ENCODE measurements around the gene MMP7.

The MMP7 gene

GRCh38 chr11:102530558-102530957 lies at the start of gene MMP7:
Gene MMP7 (minus strand): TSS chr11:102530747. CDS start chr11:102530700, 47 bp downstream.
- H3K36me3 Mint-ChIP-seq (ENCODE audit: low read depth): no peaks in the 10 kb centered on the region
- H3K27ac Mint-ChIP-seq: no peak within 1 kb of the TSS
- H3K4me1 Mint-ChIP-seq (ENCODE audit: low read depth): peaks cover 7% of the 10 kb centered on the region
- H3K27me3 Mint-ChIP-seq (ENCODE audit: low read depth): peaks cover 15% of the 10 kb centered on the region
- H3K4me3 Mint-ChIP-seq: no peak within 1 kb of the TSS
- DNase-seq (ENCODE audit: low spot score): no peak
- no peaks in the 10 kb centered on the region for H3K9me3 Mint-ChIP-seq

- peaks cover 6% of the 10 kb centered on the region for H3K36me3 Mint-ChIP-seq (ENCODE audit: low read depth)
- peaks cover 35% of the 10 kb centered on the region for H3K4me1 Mint-ChIP-seq (ENCODE audit: low read depth)
- DNase-seq (ENCODE audit: low spot score): no peak
- no peak overlapping the region for H3K27ac Mint-ChIP-seq
- peak overlapping the region; percentile 60 for H3K4me3 Mint-ChIP-seq
- no peaks in the 10 kb centered on the region for H3K27me3 Mint-ChIP-seq (ENCODE audit: low read depth)
- peaks cover 12% of the 10 kb centered on the region for H3K9me3 Mint-ChIP-seq
Observed at GRCh38 chr11:102577723-102578122, 47.2 kb upstream of the MMP7 start.

GRCh38 chr11:102577182-102577581 lies 46.6 kb upstream of the MMP7 start:
- Mint-ChIP-seq H3K9me3 (peaks cover 17% of the 10 kb centered on the region), H3K4me1 (ENCODE audit: low read depth) (peaks cover 35% of the 10 kb centered on the region), H3K4me3 (peak overlapping the region; percentile 60), H3K36me3 (ENCODE audit: low read depth) (peaks cover 6% of the 10 kb centered on the region), H3K27me3 (ENCODE audit: low read depth) (no peaks in the 10 kb centered on the region), H3K27ac (peak overlapping the region; percentile 77)
- no peak for DNase-seq (ENCODE audit: low spot score)

DNA sequence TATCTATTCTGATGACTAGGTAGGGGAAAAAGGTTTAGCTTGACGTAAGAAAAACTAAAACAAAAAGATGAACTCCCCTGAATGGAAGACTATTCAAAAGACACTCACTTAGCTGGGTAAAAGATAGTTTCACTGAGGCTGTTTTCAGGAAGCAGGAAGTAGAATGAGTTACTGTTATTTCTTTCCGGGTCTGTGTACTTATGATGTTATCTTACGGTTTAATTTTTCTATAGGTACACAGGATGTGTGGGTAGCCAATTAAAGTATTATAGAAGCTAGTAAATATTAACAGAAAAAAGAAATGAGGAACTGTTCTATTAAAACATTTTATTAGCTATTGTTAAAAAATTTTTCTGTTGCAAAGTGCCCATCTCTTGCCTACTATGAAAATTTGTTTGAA lies 45.8 kb upstream of the MMP7 start:
- H3K27me3 Mint-ChIP-seq (ENCODE audit: low read depth): no peaks in the 10 kb centered on the region
- H3K4me3 Mint-ChIP-seq: peak overlapping the region; percentile 40
- H3K9me3 Mint-ChIP-seq: peaks cover 19% of the 10 kb centered on the region
- peaks cover 33% of the 10 kb centered on the region for H3K4me1 Mint-ChIP-seq (ENCODE audit: low read depth)
- H3K36me3 Mint-ChIP-seq (ENCODE audit: low read depth): peaks cover 6% of the 10 kb centered on the region
- H3K27ac Mint-ChIP-seq: peak overlapping the region; percentile 66
- DNase-seq (ENCODE audit: low spot score): no peak

GRCh38 chr11:102575012-102575411 lies 44.5 kb upstream of the MMP7 start:
- H3K36me3 Mint-ChIP-seq (ENCODE audit: low read depth): peaks cover 6% of the 10 kb centered on the region
- peaks cover 27% of the 10 kb centered on the region for H3K4me1 Mint-ChIP-seq (ENCODE audit: low read depth)
- no peak overlapping the region for H3K27ac Mint-ChIP-seq
- DNase-seq (ENCODE audit: low spot score): no peak
- H3K9me3 Mint-ChIP-seq: peaks cover 19% of the 10 kb centered on the region
- no peak overlapping the region for H3K4me3 Mint-ChIP-seq
- H3K27me3 Mint-ChIP-seq (ENCODE audit: low read depth): no peaks in the 10 kb centered on the region

DNA sequence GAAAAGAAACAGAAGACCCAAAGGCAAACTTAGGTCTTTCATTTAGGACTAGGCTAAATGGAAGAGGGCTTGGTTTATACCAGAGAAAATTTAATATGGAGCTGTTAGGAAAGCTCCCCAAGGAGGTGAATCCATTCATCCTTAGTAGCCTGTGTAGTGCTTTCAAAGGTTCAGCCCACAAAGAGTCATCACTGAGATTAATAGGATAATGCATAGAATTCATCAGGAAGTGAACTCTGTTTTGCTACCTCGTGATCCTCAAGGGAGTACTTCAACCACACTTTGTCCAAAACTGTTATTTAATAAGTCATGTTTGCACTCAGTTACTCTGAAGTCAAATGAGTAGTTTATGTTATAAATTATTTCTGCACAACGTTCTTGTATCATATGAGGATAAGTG lies 43.3 kb upstream of the MMP7 start:
- no peak overlapping the region for H3K27ac Mint-ChIP-seq
- DNase-seq (ENCODE audit: low spot score): no peak
- H3K4me1 Mint-ChIP-seq (ENCODE audit: low read depth): peaks cover 26% of the 10 kb centered on the region
- no peak overlapping the region for H3K4me3 Mint-ChIP-seq
- no peaks in the 10 kb centered on the region for H3K27me3 Mint-ChIP-seq (ENCODE audit: low read depth)
- peaks cover 12% of the 10 kb centered on the region for H3K36me3 Mint-ChIP-seq (ENCODE audit: low read depth)
- H3K9me3 Mint-ChIP-seq: peaks cover 27% of the 10 kb centered on the region

GRCh38 chr11:102572554-102573220 lies 42.1 kb upstream of the MMP7 start:
- H3K4me3 Mint-ChIP-seq: no peak overlapping the region
- DNase-seq (ENCODE audit: low spot score): no peak
- no peaks in the 10 kb centered on the region for H3K27me3 Mint-ChIP-seq (ENCODE audit: low read depth)
- no peak overlapping the region for H3K27ac Mint-ChIP-seq
- peaks cover 38% of the 10 kb centered on the region for H3K9me3 Mint-ChIP-seq
- H3K4me1 Mint-ChIP-seq (ENCODE audit: low read depth): peaks cover 22% of the 10 kb centered on the region
- H3K36me3 Mint-ChIP-seq (ENCODE audit: low read depth): peaks cover 17% of the 10 kb centered on the region

DNA sequence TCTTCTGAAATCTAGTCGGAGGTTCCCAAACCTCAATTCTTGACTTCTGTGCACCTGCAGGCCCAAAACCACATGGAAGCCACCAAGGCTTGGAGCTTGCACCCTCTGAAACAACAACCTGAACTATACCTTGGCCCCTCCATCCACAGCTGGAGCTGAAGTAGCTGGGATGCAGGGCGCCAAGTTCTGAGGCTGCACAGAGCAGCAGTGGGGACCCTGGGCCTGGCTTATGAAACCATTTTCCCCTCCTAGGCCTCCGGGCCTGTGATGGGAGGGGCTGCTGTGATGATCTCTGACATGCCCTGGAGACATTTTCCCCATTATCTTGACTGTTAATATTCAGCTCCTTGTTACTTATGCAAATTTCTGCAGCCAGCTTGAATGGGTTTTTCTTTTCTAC lies 38.3 kb upstream of the MMP7 start:
- Mint-ChIP-seq H3K4me1 (ENCODE audit: low read depth) (peaks cover 3% of the 10 kb centered on the region), H3K27me3 (ENCODE audit: low read depth) (no peaks in the 10 kb centered on the region), H3K27ac (no peak overlapping the region), H3K36me3 (ENCODE audit: low read depth) (peaks cover 22% of the 10 kb centered on the region), H3K9me3 (peaks cover 50% of the 10 kb centered on the region), H3K4me3 (no peak overlapping the region)
- DNase-seq (ENCODE audit: low spot score): no peak

GRCh38 chr11:102566112-102566511 lies 35.6 kb upstream of the MMP7 start:
- peaks cover 22% of the 10 kb centered on the region for H3K36me3 Mint-ChIP-seq (ENCODE audit: low read depth)
- H3K4me1 Mint-ChIP-seq (ENCODE audit: low read depth): peaks cover 27% of the 10 kb centered on the region
- no peak overlapping the region for H3K27ac Mint-ChIP-seq
- no peak overlapping the region for H3K4me3 Mint-ChIP-seq
- H3K27me3 Mint-ChIP-seq (ENCODE audit: low read depth): peaks cover 2% of the 10 kb centered on the region
- DNase-seq (ENCODE audit: low spot score): no peak
- peaks cover 37% of the 10 kb centered on the region for H3K9me3 Mint-ChIP-seq

GRCh38 chr11:102564110-102564509 lies 33.6 kb upstream of the MMP7 start:
- H3K9me3 Mint-ChIP-seq: peaks cover 31% of the 10 kb centered on the region
- H3K27ac Mint-ChIP-seq: peak overlapping the region; percentile 10
- peaks cover 2% of the 10 kb centered on the region for H3K27me3 Mint-ChIP-seq (ENCODE audit: low read depth)
- peaks cover 45% of the 10 kb centered on the region for H3K4me1 Mint-ChIP-seq (ENCODE audit: low read depth)
- no peak overlapping the region for H3K4me3 Mint-ChIP-seq
- peaks cover 22% of the 10 kb centered on the region for H3K36me3 Mint-ChIP-seq (ENCODE audit: low read depth)
- DNase-seq (ENCODE audit: low spot score): no peak

DNA sequence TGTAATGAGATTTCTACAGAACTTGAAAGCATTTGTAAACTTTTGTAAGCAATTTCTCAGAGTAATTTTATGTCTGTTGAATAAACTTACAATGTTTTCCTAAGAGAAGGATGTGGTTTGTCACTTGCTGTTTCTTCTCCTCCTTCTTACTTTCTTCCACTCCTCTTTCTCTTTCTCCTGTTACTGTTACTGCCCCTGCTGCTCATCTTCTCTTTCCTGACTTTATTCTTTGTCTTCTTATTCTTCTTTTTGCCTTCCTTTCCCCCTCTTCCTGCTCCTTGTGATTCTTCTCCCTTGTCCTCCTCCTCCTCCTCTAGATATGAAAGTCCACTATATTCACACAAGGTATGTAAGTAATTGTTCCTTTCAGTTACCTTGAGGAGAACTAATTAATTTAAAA lies 31.1 kb upstream of the MMP7 start:
- no peak for DNase-seq (ENCODE audit: low spot score)
- H3K36me3 Mint-ChIP-seq (ENCODE audit: low read depth): peaks cover 16% of the 10 kb centered on the region
- peaks cover 2% of the 10 kb centered on the region for H3K27me3 Mint-ChIP-seq (ENCODE audit: low read depth)
- peak overlapping the region; percentile 80 for H3K27ac Mint-ChIP-seq
- H3K4me3 Mint-ChIP-seq: peak overlapping the region; percentile 63
- peaks cover 47% of the 10 kb centered on the region for H3K4me1 Mint-ChIP-seq (ENCODE audit: low read depth)
- H3K9me3 Mint-ChIP-seq: peaks cover 9% of the 10 kb centered on the region

DNA sequence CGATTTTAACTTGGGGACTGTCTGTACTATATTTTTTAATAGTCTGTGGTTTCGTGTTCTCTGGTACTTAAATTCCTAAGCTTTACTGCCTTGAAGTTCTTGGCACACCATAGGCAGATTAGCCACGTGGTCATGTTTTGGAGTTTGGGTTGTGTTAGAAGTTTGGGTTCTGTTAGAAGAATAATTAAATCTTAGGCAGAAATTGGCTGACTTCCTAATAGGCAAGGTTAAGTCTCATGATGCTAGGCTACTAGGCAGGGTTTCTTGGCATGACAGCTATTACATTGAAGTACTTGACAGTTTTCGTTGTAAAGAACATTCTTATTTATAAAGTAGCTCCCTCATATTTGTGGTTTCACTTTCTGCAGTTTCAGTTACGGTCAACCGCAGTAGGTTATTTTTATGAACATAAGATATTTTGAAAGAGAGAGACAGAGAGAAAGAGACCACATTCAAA lies 30.0 kb upstream of the MMP7 start:
- H3K27me3 Mint-ChIP-seq (ENCODE audit: low read depth): peaks cover 2% of the 10 kb centered on the region
- peaks cover 9% of the 10 kb centered on the region for H3K36me3 Mint-ChIP-seq (ENCODE audit: low read depth)
- peaks cover 47% of the 10 kb centered on the region for H3K4me1 Mint-ChIP-seq (ENCODE audit: low read depth)
- no peaks in the 10 kb centered on the region for H3K9me3 Mint-ChIP-seq
- H3K4me3 Mint-ChIP-seq: peak overlapping the region; percentile 85
- DNase-seq (ENCODE audit: low spot score): no peak
- peak overlapping the region; percentile 95 for H3K27ac Mint-ChIP-seq

GRCh38 chr11:102559839-102560238 lies 29.3 kb upstream of the MMP7 start:
- DNase-seq (ENCODE audit: low spot score): no peak
- Mint-ChIP-seq H3K9me3 (no peaks in the 10 kb centered on the region), H3K4me1 (ENCODE audit: low read depth) (peaks cover 47% of the 10 kb centered on the region), H3K36me3 (ENCODE audit: low read depth) (peaks cover 9% of the 10 kb centered on the region), H3K27ac (peak overlapping the region; percentile 95), H3K27me3 (ENCODE audit: low read depth) (peaks cover 2% of the 10 kb centered on the region), H3K4me3 (peak overlapping the region; percentile 61)

- H3K36me3 Mint-ChIP-seq (ENCODE audit: low read depth): peaks cover 9% of the 10 kb centered on the region
- no peak overlapping the region for H3K4me3 Mint-ChIP-seq
- H3K4me1 Mint-ChIP-seq (ENCODE audit: low read depth): peaks cover 12% of the 10 kb centered on the region
- no peak for DNase-seq (ENCODE audit: low spot score)
- H3K9me3 Mint-ChIP-seq: no peaks in the 10 kb centered on the region
- no peaks in the 10 kb centered on the region for H3K27me3 Mint-ChIP-seq (ENCODE audit: low read depth)
- H3K27ac Mint-ChIP-seq: no peak overlapping the region
Observed at GRCh38 chr11:102555091-102555490, 24.5 kb upstream of the MMP7 start.

GRCh38 chr11:102553835-102554282 lies 23.3 kb upstream of the MMP7 start:
- no peak overlapping the region for H3K27ac Mint-ChIP-seq
- no peak for DNase-seq (ENCODE audit: low spot score)
- H3K4me3 Mint-ChIP-seq: no peak overlapping the region
- H3K9me3 Mint-ChIP-seq: no peaks in the 10 kb centered on the region
- H3K4me1 Mint-ChIP-seq (ENCODE audit: low read depth): no peaks in the 10 kb centered on the region
- peaks cover 3% of the 10 kb centered on the region for H3K36me3 Mint-ChIP-seq (ENCODE audit: low read depth)
- H3K27me3 Mint-ChIP-seq (ENCODE audit: low read depth): no peaks in the 10 kb centered on the region

Measured in T-helper 2 cell treated with Interferon-gamma antibody and Interleukin-4, amounts not matched to agents 5 μg/mL and 100 μg/mL, for 36 hours (primary cell).